ENCODE measurements around the gene FADS6. TPM values are rescaled to one million over a fixed set of nuclear protein-coding genes. Genes with fewer than 3 reads are reported as not detected.
A peak's percentile ranks its signal among the peaks of the same experiment; 100 is the strongest.

The FADS6 gene
- total RNA-seq, 1 donor from 2014 or later = not detected

DNA sequence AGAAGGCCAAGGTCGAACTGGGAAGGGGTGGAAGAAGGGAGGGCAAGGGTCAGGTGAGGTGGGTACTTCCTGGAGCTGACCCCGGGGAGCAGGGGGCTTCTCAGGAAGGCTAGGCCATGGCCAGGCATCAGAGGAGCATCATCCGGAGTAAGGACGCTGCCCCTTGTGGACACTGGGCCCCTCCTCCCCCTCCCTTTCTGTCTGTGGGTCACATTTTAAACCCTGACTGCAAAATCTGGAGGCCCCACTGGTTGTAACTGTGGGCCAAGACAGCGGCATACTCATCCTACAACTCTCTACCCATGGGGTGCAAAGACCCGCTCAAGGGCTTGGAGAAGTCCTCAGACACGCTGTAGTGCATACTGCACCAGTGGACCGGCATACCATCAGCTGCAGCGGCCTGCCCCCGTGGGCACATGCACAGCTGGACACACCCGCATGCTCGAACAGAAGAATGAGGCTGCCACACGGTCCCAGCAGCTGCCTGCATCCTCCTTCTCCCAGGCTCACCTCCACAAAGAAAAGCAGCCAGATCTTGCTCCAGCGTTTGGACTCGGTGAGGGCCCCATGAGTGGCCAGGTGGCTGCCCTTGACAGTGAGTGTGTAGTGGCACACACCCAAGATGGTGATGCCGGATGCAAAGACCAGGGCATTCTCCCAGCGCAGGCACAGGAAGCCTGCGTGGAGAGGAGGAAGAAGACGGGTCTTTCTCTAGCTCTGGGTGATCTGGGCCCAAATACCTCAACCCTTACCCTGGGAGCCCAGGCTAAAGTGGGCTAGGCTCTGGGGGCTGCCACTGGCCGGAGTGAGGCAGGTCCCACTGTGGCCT lies 1.2 kb downstream of the FADS6 start:
- no peak for DNase-seq (ENCODE audit: low spot score)

- no peak for DNase-seq (ENCODE audit: low spot score)
These were observed 2.9 kb downstream of the FADS6 start for GRCh38 chr17:74890554-74890953.

DNA sequence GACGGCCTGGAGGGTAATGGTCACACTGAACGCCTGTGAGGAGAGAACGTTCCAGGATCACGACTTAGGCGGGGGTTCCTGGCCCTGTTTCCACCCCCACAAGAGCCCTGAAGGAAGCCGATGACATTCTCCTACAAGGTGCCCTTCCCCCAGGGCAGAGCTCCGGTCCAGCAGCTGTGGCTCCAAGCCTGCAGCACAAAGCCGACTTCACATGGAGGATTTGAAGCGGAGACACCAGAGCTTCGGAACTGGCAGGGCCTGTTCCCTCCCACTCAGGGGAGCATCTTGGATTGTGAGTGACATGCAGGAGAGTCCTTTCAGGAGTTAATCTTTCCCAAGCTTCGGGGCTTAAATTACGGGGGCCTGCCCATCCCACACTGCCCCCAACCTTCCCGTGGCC lies 5.0 kb downstream of the FADS6 start:
- DNase-seq (ENCODE audit: low spot score) = no peak

DNA sequence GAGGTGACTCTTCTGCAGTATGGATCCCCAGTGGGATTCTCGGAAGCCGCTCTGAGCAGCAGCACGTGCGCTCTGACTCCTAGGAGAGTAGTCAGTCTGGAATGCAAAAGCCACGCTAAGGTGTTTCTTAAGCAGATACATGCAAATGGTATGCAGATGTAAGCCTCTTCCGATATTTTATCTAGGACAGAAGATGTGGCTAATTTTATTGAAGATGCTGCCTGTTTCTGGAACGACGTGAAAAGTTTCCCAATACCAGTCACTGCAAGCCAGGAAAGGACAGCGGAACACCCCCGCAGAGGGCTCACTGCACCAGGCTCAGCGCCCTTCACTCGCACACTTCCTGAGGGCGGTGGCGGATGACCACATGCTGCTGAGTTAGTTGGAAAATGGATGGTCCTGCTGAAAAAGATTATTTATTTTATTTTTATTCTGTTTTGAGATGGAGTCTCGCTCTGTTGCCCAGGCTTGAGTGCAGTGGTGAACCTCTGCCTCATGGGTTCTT lies 10.1 kb downstream of the FADS6 start:
- no peak for DNase-seq (ENCODE audit: low spot score)

GRCh38 chr17:74882517-74883240 lies 10.8 kb downstream of the FADS6 start:
- DNase-seq (ENCODE audit: low spot score) = no peak

DNA sequence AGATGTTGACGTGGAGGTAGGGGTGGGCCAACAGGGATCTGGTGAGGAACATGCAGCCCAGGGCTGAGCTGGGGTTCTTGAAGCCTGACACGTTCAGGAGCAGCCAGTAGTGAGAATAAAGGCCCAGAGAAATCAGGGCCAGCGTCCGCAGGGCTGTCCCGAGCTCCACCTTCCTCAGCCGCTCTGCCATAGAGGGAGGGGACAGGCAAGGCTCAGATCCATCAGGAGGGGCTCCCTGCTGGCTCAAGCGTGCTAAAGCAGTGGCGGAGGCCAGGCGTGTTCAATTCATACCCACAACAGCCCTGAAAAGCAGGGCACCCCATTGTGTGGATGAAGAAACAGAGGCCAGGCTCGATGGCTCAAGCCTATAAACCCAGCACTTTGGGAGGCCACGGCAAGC lies 12.4 kb downstream of the FADS6 start:
- no peak for DNase-seq (ENCODE audit: low spot score)

- no peak for DNase-seq (ENCODE audit: low spot score)
These were observed 14.1 kb downstream of the FADS6 start for GRCh38 chr17:74879308-74879707.

DNA sequence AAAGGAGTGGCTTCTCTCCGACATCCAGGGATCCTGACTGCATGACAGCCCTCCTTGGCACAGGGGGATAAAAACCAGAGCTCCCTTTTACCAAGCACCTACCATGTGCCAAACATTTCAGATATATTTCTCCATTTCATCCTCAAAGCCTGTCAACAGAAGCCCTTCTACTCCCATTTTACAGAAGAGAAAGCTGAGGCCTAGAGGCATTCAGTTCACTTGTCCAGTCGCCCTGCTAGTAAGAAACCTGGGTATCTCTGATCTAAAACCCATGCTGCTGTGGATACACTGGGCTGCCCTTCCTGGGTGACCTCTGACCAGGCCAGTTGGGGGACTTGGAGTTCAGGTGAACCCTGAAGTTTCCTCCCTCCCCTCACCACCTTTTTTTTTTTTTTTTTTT lies 14.8 kb downstream of the FADS6 start:
- no peak for DNase-seq (ENCODE audit: low spot score)

DNA sequence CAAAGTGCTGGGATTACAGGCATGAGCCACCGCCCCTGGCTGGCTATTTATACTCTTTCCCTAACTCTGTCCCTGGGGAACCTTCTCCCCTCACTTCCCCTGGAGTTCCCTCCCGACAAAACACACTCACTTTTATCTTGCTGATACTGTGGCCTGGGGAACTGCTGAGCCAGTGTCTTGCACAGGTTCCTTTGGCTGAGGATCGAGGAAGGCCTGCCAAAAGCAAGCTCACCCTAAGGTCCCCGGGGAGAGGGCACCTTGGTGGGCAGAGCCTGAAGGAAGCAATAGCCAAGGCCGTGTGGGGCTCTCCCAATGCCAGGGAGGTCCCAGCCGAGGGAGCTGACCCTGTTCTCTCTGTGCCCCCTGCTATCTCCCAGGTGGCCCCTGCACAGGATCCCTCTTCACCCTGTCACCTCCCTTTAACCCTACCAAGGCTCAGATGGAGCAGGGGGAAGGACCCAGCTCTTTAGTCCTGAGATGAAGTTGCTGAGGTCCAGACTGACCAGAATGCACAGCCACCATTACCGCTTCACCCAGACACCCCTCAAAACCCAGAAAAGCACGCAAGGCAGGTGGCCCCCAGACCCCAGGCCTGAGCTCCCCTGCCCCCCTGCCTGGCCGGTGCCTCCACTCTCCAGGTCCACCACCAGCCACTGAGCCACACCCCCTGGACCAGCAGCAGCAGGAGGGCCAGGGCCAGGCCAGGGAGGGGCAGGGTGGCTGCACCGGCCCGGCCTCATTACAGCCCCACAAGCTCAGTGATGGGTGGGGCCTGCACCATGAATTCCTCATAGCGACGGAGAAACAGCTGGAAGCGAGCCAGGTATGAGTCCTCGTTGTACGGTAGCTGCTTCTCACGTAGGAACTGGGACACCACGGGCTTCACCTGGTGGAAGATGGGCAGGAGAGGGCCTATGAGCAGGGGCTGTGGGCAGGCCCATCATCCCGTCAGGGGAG lies 15.6 kb downstream of the FADS6 start:
- no peak for DNase-seq (ENCODE audit: low spot score)

DNA sequence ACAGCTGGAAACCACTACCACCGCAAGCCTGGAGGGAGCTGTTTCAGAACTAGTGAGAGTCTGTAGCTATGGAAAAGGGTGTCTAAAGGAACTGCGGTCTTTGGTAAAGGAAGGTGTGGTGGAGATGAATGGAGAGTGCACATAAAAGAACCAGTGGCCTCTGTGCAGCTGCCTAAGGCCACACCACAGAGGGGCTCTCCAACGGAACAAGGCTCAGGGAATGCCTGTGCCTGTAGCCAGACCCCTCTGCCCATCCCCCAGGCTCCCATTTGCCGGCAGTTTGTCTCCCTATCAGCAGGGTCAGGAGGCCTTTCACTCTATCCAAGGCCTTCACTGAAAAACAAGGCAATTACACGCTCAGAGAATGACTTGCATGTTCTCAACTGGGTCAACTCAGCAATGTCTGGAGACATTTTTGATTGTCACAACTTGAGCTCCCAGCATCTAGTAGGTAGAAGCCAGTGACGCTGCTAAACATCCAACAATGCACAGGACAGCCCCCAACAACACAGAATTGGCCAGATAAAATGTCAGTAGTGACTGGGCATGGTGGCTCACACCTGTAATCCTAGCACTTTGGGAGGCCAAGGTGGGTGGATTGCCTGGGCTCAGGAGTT lies 17.3 kb downstream of the FADS6 start:
- no peak for DNase-seq (ENCODE audit: low spot score)

DNA sequence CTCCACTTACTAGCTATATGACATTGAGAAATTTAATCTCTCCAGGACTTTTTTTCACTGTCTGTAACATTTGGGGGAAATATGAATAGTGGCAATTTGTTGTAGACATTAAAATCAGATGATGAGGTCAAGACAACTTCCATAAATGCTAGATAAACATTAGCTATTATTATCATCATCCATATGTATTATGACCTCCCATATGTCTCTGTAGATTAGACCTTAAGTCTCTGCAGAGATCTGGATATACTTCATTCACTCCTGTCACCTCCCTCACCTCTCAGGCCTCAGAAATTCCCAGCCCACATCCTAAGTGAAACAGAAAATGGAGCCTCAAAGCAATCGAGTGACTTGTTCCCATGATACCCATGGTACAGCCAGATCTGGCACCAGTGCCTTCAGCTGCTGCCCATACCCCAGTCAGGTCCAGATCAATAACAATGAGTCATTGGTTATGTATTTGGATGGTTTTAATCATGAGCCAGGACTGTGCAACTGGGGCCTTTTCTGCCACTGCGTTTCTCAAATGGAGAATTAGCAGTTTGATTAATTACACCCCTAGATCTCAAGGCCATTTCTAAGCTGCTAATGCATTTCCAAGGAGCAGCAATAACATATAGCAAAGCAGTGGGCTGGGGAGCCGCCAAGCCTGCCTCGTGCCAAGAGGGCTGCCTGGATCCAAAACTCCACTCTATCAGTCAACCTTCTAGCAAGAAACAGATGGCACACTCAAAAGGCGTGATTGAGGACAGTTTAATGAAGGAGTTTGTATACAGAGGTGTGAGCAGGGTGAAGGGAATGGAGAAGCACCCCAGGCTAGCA lies 18.1 kb downstream of the FADS6 start:
- no peak for DNase-seq (ENCODE audit: low spot score)

DNA sequence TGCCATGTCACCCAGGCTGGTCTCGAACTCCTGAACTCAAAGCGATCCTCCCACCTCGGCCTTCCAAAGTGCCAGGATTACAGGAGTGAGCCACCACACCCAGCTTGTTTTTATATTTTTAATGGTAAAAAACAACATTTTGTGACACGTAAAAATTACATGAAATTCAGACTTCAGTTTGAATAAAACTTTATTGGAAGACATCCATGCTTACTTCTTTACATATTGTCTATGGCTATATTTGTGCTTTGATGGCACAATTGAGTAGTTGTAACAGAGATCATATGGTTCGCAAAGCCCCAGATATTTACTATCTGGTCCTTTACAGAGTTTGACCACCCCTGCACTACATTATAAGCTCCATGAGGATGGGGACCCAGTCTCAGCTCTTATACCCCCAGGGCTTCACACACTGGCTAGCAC lies 18.8 kb downstream of the FADS6 start:
- DNase-seq (ENCODE audit: low spot score) = no peak

DNA sequence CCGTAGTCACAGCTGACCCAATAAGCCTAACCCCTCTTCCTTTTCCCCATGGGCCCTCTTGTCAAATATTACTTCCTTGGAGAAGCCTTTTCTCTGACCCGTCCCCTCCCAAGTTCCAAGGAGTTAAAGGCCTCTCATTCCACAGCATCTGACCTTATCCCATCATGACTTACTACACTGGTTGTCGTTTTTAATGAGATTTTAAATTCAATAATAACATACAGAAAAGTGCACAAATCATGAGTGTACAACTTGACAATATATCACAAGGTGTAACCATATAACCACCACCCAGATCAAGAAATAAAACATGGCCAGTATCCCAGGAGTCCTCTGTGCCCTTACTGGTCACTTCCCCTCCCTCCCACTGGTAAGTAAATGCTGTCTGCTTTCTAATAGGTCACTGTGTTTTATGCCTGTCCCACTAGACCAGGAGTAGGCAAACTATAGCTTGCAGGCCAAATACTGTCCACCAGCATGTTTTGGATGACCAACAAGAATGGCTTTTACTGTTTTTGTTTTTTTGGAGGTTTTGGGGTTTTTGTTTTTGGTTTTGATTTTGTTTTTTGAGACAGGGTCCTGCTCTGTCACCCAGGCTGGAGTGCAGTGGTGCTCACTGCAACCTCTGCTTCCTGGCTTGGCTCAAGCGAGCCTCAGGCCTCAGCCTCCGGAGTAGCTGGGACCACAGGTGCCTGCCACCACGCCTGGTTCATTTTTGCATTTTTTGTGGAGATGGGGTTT lies 19.4 kb downstream of the FADS6 start:
- DNase-seq (ENCODE audit: low spot score) = no peak

GRCh38 chr17:74873037-74873873 lies 20.2 kb downstream of the FADS6 start:
- peak; percentile 99 for DNase-seq (ENCODE audit: low spot score)

- DNase-seq (ENCODE audit: low spot score) = no peak
These were observed 21.0 kb downstream of the FADS6 start, which contains the start of gene FDXR for GRCh38 chr17:74872313-74873036. Gene FDXR (minus strand): TSS chr17:74872994. CDS start chr17:74872944, 50 bp downstream.

- no peak for DNase-seq (ENCODE audit: low spot score)
These were observed 21.9 kb downstream of the FADS6 start for GRCh38 chr17:74871356-74872076.

DNA sequence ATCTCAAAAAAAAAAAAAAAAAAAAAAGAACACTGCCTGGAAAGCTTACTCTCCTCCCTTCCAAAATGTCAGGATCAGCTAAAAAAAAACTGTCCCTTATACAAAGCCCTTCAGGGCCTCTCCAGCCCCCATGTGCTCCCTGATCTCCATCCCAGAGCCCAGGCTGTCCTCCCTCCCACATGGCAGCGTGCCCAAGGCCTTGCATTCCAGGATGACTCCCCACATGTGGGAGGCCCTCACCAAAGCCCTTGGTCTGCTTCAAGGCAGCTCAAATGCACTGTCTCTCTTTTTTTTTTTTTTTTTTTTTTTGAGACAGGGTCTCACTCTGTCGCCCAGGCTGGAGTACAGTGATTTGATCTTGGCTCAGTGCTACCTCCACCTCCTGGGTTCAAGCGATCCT lies 22.9 kb downstream of the FADS6 start:
- DNase-seq (ENCODE audit: low spot score) = no peak

All from mesenteric fat pad (tissue), 1 donor.